H1 (cell line): ENCODE data around the gene PRLHR.

Source experiments
- BRCA1 ChIP-seq: IDR thresholded peaks from 2 replicates; pipeline ENCODE4 v1.6.1; 2012; ENCODE audit warnings: low read depth, low read length, improper control_type of control experiment
- CBX8 ChIP-seq: fragments of 300-800, 300-1000 bp; sonication (generic); IDR thresholded peaks from 2 replicates; pipeline ENCODE4 v1.7.1; 2016; ENCODE audit warnings: low read depth, low read length, borderline replicate concordance
- CEBPB ChIP-seq: IDR thresholded peaks from 2 replicates; pipeline ENCODE4 v1.6.1; 2012; ENCODE audit warnings: low read depth, low read length
- EP300 ChIP-seq, 2 experiments: IDR thresholded peaks; 1 replicate in 1 of 2; 2 replicates in 1 of 2; pipeline ENCODE4 v1.6.1; 2011 to 2012; ENCODE audit warnings: low read depth in 2 of 2, low read length in 2 of 2, mild to moderate bottlenecking in 2 of 2, borderline replicate concordance in 1 of 2, inconsistent platforms in 1 of 2, moderate library complexity in 1 of 2
- GABPA ChIP-seq: IDR thresholded peaks from 2 replicates; pipeline ENCODE4 v1.6.1; 2011; ENCODE audit warnings: mild to moderate bottlenecking, low read length, moderate library complexity, borderline replicate concordance; ENCODE audit not compliant: insufficient read depth
- POLR2A ChIP-seq, 2 experiments: IDR thresholded peaks; 1 replicate in 1 of 2; 2 replicates in 1 of 2; pipeline ENCODE4 v1.6.1; 2011; ENCODE audit warnings: low read depth in 2 of 2, low read length in 2 of 2, mild to moderate bottlenecking in 2 of 2; ENCODE audit errors: control extremely low read depth in 1 of 2
- POLR2AphosphoS5 ChIP-seq: IDR thresholded peaks from 2 replicates; pipeline ENCODE4 v1.6.1; 2011; ENCODE audit warnings: low read depth, low read length
- RAD21 ChIP-seq, 2 experiments: IDR thresholded peaks in 1 of 2; conservative IDR thresholded peaks in 1 of 2; 2 replicates each; pipeline ENCODE4 v1.6.1; 2011; ENCODE audit warnings: low read depth in 2 of 2, low read length in 2 of 2, improper control_type of control experiment in 1 of 2, inconsistent platforms in 1 of 2, mild to moderate bottlenecking in 1 of 2, moderate library complexity in 1 of 2
- SIN3A ChIP-seq, 2 experiments: IDR thresholded peaks in 1 of 2; conservative IDR thresholded peaks in 1 of 2; 2 replicates each; pipeline ENCODE4 v1.6.1; 2011 to 2012; ENCODE audit warnings: low read length in 2 of 2, improper control_type of control experiment in 1 of 2, low read depth in 1 of 2, mild to moderate bottlenecking in 1 of 2
- SP1 ChIP-seq: IDR thresholded peaks from 2 replicates; pipeline ENCODE4 v1.6.1; 2011; ENCODE audit warnings: low read depth, low read length
- ZNF274 ChIP-seq: IDR thresholded peaks from 2 replicates; pipeline ENCODE4 v1.7.0; 2012; ENCODE audit warnings: low read length, borderline replicate concordance; ENCODE audit errors: extremely low read depth
- TF ChIP-seq, protein P1 (sequence below), 3 experiments: IDR thresholded peaks; 1 replicate in 2 of 3; 2 replicates in 1 of 3; pipeline versions ENCODE4 v1.5.1 to v1.6.1; 2011; ENCODE audit warnings: low read length in 3 of 3, mild to moderate bottlenecking in 3 of 3, inconsistent platforms in 2 of 3, low read depth in 1 of 3, moderate library complexity in 1 of 3; ENCODE audit not compliant: insufficient read depth in 1 of 3; ENCODE audit errors: control extremely low read depth in 1 of 3
- TF ChIP-seq, protein P2 (sequence below): IDR thresholded peaks from 2 replicates; pipeline ENCODE4 v1.6.1; 2011; ENCODE audit warnings: low read length, improper control_type of control experiment
- TF ChIP-seq, protein P3 (sequence below): IDR thresholded peaks from 2 replicates; pipeline ENCODE4 v1.6.1; 2012; ENCODE audit warnings: inconsistent platforms

DNA sequence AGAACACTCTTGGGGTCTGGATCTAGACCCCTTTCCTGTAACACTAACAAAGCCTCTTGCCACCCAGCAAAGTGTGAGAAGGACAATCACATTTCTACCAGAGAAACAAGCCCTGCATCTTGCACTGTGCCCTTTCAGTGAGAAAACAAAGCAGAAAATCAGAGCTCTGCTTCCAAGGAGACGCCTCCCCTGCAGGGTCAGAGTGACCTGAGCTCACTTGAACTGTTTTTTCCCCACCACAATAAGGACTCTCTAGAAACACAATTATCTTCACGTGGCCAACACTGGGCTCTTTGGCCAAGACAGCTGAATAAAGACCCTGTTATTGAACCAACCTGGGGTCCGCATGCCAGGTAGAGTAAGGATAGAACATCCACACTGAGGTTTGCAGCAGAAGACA, 30.1 kb upstream of the PRLHR start:
- TF ChIP-seq, protein P1, sequence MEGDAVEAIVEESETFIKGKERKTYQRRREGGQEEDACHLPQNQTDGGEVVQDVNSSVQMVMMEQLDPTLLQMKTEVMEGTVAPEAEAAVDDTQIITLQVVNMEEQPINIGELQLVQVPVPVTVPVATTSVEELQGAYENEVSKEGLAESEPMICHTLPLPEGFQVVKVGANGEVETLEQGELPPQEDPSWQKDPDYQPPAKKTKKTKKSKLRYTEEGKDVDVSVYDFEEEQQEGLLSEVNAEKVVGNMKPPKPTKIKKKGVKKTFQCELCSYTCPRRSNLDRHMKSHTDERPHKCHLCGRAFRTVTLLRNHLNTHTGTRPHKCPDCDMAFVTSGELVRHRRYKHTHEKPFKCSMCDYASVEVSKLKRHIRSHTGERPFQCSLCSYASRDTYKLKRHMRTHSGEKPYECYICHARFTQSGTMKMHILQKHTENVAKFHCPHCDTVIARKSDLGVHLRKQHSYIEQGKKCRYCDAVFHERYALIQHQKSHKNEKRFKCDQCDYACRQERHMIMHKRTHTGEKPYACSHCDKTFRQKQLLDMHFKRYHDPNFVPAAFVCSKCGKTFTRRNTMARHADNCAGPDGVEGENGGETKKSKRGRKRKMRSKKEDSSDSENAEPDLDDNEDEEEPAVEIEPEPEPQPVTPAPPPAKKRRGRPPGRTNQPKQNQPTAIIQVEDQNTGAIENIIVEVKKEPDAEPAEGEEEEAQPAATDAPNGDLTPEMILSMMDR (IDR thresholded peaks at IDR 0.05; ENCODE audit: control extremely low read depth in 1 of 3, insufficient read depth in 1 of 3, low read depth in 1 of 3, low read length in 3 of 3) = no peak
- TF ChIP-seq POLR2A (IDR thresholded peaks at IDR 0.05; ENCODE audit: control extremely low read depth in 1 of 2, low read depth in 2 of 2, low read length in 2 of 2) = no peak
- TF ChIP-seq EP300 (IDR thresholded peaks at IDR 0.05; ENCODE audit: borderline replicate concordance in 1 of 2, low read depth in 2 of 2, low read length in 2 of 2) = no peak
- no peak for TF ChIP-seq ZNF274
- no peak for TF ChIP-seq CBX8
- TF ChIP-seq BRCA1 = no peak
- TF ChIP-seq, protein P2, sequence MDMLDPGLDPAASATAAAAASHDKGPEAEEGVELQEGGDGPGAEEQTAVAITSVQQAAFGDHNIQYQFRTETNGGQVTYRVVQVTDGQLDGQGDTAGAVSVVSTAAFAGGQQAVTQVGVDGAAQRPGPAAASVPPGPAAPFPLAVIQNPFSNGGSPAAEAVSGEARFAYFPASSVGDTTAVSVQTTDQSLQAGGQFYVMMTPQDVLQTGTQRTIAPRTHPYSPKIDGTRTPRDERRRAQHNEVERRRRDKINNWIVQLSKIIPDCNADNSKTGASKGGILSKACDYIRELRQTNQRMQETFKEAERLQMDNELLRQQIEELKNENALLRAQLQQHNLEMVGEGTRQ = no peak
- no peak for TF ChIP-seq CEBPB
- TF ChIP-seq POLR2AphosphoS5 = no peak
- TF ChIP-seq RAD21 (IDR thresholded peaks at IDR 0.05 in 1 of 2, conservative IDR thresholded peaks at IDR 0.05 in 1 of 2; ENCODE audit: low read depth in 2 of 2, low read length in 2 of 2) = no peak
- TF ChIP-seq, protein P3, sequence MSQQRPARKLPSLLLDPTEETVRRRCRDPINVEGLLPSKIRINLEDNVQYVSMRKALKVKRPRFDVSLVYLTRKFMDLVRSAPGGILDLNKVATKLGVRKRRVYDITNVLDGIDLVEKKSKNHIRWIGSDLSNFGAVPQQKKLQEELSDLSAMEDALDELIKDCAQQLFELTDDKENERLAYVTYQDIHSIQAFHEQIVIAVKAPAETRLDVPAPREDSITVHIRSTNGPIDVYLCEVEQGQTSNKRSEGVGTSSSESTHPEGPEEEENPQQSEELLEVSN = no peak
- TF ChIP-seq SP1 = no peak
- no peak for TF ChIP-seq SIN3A (conservative IDR thresholded peaks at IDR 0.05 in 1 of 2, IDR thresholded peaks at IDR 0.05 in 1 of 2; ENCODE audit: low read depth in 1 of 2, low read length in 2 of 2)
- TF ChIP-seq GABPA = no peak
